Coronary artery (tissue), 2 donors: ENCODE results near the gene DOC2A.

ENCODE experiments used
- DNase-seq: peaks from one replicate; pipeline ENCODE4 v3.0.0-alpha.2; 2017; ENCODE audit warnings: low spot score
- H3K27ac ChIP-seq, 2 donors: fragments of 200-600 bp; sonication (generic); one replicate each; pipeline ENCODE4 v1.5.1; 2016 to 2019
- H3K4me3 ChIP-seq: fragments of 200-600 bp; sonication (generic); 2 replicates; pipeline ENCODE4 v1.5.1; 2016; ENCODE audit warnings: mild to moderate bottlenecking, moderate library complexity
- TF ChIP-seq, protein P1 (sequence below): fragments of 200-600 bp; sonication (generic); IDR thresholded peaks from one replicate; pipeline ENCODE4 v1.5.1; 2019; ENCODE audit warnings: antibody characterized with exemption

The DOC2A gene

DNA sequence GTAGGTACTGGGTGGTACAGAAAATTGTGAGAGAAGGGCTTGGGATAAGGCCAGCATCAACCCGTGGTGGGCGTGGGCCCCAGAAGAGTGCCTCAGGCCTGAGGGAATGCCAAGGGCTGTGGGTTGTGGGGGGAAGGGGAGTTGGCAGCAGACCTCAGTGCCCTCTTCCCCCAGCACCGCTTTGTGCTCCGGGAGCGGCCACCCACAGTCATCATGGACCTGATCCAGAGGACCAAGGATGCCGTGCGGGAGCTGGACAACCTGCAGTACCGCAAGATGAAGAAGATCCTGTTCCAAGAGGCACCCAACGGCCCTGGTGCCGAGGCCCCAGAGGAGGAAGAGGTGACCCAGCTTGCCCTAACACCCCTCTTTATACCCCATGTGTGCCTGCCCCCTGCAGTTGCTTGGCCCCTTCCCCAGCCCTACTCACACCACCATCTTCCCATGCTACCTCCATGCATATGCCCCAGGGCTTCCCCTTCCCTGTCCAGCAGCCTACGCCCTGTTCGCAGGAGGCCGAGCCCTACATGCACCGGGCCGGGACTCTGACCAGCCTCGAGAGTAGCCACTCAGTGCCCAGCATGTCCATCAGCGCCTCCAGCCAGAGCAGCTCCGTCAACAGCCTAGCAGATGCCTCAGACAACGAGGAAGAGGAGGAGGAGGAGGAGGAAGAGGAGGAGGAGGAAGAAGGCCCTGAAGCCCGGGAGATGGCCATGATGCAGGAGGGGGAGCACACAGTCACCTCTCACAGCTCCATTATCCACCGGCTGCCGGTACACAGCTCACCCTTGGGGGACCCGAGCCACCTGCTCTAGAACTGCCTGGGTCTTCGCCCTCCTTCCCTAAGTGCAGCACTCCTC is 28.0 kb downstream of the DOC2A start:
- Histone ChIP-seq H3K4me3 (no peak overlapping the region), H3K27ac (no peak overlapping the region)
- TF ChIP-seq, protein P1, sequence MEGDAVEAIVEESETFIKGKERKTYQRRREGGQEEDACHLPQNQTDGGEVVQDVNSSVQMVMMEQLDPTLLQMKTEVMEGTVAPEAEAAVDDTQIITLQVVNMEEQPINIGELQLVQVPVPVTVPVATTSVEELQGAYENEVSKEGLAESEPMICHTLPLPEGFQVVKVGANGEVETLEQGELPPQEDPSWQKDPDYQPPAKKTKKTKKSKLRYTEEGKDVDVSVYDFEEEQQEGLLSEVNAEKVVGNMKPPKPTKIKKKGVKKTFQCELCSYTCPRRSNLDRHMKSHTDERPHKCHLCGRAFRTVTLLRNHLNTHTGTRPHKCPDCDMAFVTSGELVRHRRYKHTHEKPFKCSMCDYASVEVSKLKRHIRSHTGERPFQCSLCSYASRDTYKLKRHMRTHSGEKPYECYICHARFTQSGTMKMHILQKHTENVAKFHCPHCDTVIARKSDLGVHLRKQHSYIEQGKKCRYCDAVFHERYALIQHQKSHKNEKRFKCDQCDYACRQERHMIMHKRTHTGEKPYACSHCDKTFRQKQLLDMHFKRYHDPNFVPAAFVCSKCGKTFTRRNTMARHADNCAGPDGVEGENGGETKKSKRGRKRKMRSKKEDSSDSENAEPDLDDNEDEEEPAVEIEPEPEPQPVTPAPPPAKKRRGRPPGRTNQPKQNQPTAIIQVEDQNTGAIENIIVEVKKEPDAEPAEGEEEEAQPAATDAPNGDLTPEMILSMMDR, result no peak
- DNase-seq, result no peak

DNA sequence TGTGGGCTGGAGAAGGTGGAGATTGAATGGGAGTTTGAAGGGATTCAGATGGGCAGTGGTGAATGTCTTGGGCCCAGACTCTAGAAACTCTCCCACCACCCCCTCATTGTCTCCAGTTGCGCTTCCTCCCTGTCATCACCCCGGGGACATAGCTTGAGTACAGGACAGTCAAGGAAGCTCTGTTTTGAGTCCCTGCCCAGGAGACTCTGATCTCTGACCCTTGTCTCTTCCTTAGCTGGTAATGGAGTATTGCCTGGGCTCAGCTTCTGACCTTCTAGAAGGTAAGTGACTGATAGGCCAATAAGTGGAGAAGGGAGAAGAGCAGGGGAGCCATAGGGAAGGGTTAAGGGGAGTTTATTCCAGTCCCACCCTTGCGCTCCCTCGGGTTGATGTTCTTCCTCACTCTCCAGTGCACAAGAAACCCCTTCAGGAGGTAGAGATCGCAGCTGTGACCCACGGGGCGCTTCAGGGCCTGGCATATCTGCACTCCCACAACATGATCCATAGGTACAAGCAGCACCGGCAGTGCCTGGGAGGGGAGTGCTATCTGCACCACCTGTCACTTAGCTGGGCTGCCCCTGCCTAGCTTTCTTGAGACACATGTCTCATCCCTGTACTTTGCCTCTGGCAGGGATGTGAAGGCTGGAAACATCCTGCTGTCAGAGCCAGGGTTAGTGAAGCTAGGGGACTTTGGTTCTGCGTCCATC is 32.1 kb downstream of the DOC2A start:
- Histone ChIP-seq H3K27ac (peak overlapping the region in 1 of 2 donors; percentile 94), H3K4me3 (no peak overlapping the region)

DNA sequence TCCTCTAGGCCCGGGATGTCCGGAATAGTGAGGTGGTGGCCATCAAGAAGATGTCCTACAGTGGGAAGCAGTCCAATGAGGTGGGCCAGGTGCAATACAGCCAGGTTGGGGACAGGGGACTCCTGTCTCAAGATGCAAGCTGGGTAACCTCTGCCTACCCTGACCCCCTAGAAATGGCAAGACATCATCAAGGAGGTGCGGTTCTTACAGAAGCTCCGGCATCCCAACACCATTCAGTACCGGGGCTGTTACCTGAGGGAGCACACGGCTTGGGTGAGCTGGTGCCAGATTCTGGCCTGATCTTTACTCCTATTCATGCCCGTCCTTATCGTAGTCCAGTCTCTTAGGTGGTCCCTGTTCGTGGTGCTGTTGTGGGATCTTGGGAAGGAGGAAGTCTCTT is 32.7 kb downstream of the DOC2A start:
- H3K4me3 ChIP-seq, result no peak overlapping the region
- H3K27ac ChIP-seq, result peak overlapping the region in 1 of 2 donors; percentile 94

More for the DNA sequence above, 32.1 kb downstream of the DOC2A start:
- TF ChIP-seq, protein P1, result no peak
- peak; percentile 68 for DNase-seq

DNA sequence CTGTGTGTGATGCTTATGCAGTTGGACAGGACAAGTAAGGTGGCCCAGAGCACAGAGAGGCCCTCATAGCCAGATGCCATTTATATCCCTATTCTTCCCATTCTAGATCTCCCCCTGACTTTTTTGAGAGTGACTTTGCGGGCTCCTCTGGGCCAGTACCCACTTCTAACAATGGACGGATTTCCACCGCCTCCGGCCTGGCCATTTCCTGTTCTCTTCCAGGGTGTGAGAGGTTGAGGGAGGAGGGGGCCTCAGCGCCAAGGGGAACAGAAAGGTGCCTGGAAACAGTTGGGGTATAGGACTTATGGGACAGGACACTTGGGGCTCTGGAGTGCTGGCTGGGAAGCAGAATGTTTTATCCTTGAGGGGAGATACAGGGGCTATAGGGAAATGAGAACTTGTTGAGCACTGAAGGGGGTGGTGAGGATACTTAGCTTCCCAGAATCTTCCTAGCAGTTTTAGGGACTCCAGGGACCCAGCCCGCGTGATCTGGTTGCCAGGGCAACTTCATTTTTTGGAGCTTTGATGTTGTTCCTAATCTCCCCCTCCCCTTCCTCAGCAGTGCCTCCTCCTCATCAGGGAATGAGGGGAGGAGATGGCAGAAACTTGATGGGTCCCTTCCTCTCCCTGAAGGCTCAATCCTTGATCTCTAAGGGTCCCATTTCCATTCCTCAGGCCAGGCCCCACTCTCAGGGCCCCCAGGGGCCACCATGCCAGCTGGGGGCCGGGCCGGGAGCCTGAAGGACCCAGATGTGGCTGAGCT is 33.6 kb downstream of the DOC2A start:
- no peak for DNase-seq

More for the DNA sequence above, 32.7 kb downstream of the DOC2A start:
- TF ChIP-seq, protein P1, result no peak
- DNase-seq, result no peak

DNA sequence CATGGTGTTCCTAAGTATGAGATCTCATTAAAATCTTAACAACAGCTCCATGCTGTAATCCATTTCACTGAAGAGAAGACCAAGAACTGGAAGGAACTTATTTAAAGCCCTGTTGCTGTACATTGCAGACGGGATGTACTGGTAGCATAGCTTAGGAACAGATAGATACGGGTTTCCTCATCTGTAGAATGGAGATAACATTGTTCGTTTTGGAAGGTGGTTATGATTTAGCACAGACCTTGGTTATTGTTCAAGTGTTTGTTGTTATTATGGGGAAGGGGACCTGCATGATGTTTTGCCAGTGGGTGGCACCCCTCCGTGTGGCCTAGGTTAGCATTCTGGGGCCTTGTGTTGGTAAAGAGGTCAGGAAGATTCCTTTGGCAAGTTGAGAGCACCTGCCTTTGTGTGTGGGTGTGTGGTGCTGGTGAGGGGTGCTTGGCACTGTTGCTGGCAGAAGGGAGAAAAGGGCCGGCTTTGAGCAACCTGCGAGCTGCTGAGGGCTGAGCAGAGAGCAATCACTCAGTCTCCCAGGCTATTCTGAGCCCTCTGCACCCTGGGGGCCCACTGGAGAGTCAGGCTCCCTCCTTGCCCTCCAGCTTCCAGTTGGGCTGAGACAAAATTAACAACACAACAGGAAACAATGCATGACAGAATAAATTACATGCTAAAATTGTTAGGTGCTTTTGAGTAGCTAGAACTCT is 34.9 kb downstream of the DOC2A start:
- Histone ChIP-seq H3K27ac (peak overlapping the region in 1 of 2 donors; percentile 94), H3K4me3 (peak overlapping the region; percentile 89)
- TF ChIP-seq, protein P1, result no peak
- no peak for DNase-seq

More for the DNA sequence above, 33.6 kb downstream of the DOC2A start:
- Histone ChIP-seq H3K27ac (peak overlapping the region; percentile 0 to 94), H3K4me3 (peak overlapping the region; percentile 89)
- TF ChIP-seq, protein P1, result no peak

DNA sequence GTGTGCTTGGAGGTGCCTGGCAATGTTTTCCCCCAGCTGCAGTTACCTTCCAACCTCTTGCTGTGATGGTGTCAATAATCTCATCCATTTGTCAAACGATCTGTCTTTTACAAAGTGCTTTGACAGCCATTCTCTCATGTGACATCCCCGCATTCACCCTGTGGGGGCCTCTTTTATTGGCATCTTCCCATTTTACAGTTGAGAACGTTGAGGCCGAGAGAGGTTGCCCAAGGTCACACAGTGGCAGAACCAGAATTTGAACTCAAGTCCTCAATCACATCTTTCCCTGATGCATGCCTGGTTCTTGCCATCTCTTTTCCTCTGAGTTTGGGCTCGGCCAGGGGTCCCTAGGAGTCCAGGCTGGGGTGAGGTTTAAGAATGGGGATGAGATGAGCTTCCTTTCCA is 35.7 kb downstream of the DOC2A start:
- DNase-seq, result no peak
- H3K27ac ChIP-seq, result peak overlapping the region in 1 of 2 donors; percentile 94
- TF ChIP-seq, protein P1, result no peak
- peak overlapping the region; percentile 89 for H3K4me3 ChIP-seq
